Esophagus muscularis mucosa (tissue), 4 donors: ENCODE results near the gene MEGF9. TPM values are rescaled to one million over a fixed set of nuclear protein-coding genes. Genes with fewer than 3 reads are reported as not detected.

Source experiments
- total RNA-seq, 4 donors: library from RNA; depleted of rRNA; stranded (reverse); fragments of >200 nt; gene quantifications; one replicate each; pipeline versions ENCODE4 v1.1.0 to v1.2.1, GENCODE V29; 2016

Gene MEGF9
- total RNA-seq, 4 donors from 2014 or later, result 17.1 to 23.1 (median 18.9) TPM

Other genes with a start within 250 kb of the MEGF9 start
- gene CDK5RAP2, start 134.3 kb downstream of the MEGF9 start, total RNA-seq, result 10 to 100 TPM; 34.6 to 38.6 (median 36.7) TPM
- 10 to 100 TPM; 36.9 to 55.9 (median 53.2) TPM for gene FBXW2, start 78.9 kb upstream of the MEGF9 start, total RNA-seq
- 10 to 100 TPM; 22.0 to 30.7 (median 25.8) TPM for gene PSMD5, start 128.5 kb upstream of the MEGF9 start, total RNA-seq
- gene PHF19, start 162.7 kb upstream of the MEGF9 start, total RNA-seq, result 10 to 100 TPM; 36.4 to 57.7 (median 47.8) TPM
- 1 to 10 TPM; 4.0 to 7.4 (median 5.5) TPM for gene TRAF1, start 212.3 kb upstream of the MEGF9 start, total RNA-seq